DMS153 treated with DMSO at 0.1 percent for 48 hours (cell line): Measurements from ENCODE around the gene MYH13.

Experiments
- DNase-seq: peaks from one replicate; lab custom pipeline; 2025; ENCODE audit not compliant: unreplicated experiment; lab: John Stamatoyannopoulos, UW

The MYH13 gene

DNA sequence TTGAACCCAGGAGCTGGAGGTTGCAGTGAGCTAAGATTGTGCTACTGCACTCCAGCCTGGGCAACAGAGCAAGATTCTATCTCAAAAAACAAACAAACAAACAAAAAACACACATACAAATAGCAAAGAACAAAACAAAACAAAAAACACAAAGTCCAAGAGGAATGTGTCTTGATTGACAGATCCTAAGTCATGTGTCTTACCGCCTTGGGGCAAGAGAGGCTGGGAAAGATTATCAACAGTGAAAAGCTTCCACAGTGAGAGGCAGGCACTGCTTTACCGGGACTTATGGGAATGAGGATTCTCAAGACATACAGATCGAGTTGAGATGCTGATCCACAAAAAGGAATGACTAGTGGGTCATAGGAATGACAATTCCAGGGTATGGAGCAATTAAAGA is 111.7 kb downstream of the MYH13 start:
- no peak for DNase-seq

DNA sequence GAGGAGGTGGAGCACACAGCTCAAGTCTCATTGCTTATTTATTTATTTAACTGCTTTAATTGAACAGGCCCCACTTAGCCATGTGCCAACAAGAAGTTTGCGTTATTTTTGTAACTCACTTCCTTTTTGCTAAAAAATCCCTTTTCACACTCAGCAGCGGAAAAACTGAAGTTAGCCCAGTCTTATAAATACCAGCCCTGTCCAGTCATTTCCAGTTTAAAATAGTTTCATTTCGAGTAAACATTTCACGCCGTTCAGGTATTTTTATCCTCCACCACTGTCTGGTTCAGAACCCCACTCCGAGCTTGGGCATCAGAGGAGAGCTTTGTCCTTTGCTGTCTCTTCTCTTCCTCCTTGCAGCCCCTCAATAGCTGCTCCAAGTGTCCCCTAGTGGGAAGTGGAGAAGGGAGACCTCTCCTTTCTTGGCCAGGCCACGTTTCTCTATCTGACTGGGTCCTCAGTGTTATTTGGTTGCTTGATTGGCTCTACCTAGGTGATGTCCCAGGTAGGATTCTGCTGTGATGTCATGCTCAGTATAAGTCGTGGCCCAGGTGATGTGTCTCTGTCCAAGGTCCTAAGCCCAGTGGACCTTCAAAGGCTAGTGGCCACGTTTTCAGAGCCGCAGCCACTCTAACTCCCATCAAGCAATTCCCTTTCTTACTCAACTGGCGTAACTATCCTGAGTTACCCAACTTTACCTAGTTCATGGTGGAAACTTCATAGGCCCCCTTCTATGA is 121.4 kb downstream of the MYH13 start:
- no peak for DNase-seq
